Medulla oblongata (tissue), 1 donor: ENCODE results near the gene PTH1R.

Experiments used
- DNase-seq: peaks from one replicate; pipeline ENCODE4 v3.0.0-alpha.2; 2015; ENCODE audit errors: extremely low spot score

Gene PTH1R

DNA sequence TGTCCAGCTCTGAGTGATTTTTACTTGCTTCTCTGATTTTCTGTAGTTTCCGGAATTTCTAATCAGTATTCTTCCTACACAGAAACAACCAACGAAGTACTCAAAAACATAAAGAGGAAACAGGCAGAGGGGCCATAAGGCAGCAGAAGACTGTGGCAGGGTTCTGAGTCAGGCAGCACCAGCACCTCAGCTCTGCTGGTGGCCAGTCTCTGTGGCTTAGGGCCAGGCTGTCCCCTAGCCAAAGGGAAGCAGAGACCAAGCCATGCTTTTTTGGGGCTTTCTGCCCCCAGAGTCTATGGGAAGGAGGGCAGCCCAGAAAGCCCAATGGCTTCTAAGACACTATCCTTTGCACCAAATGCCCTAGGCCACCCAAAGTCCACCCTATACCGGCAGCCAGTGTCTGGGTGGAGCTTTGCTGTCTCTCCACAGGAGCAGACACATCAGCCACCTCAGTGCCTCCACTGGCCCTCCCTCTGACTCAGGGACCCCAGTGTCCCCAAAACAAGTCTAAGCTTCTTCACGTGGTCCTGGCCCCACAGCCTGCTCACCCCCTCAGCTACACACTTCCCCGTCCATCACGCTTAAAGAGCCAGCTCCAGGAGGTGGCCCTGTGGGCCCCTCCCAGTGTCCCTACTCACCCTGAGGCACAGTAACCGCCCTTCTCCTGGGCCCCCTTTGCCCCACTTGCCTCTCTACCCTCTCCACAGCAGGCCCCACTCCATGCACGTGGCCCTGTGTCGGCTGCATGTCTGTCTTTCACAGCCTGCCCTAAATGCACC, 52.8 kb downstream of the PTH1R start:
- DNase-seq = peak; percentile 39

GRCh38 chr3:46930945-46931403, 53.5 kb downstream of the PTH1R start:
- no peak for DNase-seq

- peak; percentile 20 for DNase-seq
Observed at GRCh38 chr3:46931631-46932331, 54.3 kb downstream of the PTH1R start.

- no peak for DNase-seq
Observed at GRCh38 chr3:46932455-46933225, 55.1 kb downstream of the PTH1R start.

DNA sequence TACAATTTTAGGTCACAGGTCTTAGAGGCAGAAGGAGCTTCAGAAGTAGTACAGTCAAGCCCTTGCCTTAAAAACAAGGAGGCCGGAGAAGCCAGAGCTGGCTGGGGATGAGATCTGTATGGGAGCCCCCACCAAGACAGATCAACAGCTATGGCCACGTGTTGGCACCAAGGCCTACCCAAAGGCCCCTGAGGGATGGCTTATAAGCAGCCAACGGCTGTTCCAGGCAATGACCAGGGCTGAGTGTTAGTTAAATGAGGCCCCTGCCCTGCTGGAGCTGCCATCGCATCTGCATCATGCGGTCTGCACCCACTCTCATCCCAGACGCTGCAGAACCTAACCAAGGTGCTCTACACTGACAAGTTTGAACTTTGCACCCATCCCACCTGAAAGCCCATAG, 55.7 kb downstream of the PTH1R start:
- DNase-seq = no peak

- no peak for DNase-seq
Observed at GRCh38 chr3:46934072-46934471, 56.6 kb downstream of the PTH1R start.

GRCh38 chr3:46934498-46935167, 57.1 kb downstream of the PTH1R start:
- DNase-seq = peak; percentile 53

DNA sequence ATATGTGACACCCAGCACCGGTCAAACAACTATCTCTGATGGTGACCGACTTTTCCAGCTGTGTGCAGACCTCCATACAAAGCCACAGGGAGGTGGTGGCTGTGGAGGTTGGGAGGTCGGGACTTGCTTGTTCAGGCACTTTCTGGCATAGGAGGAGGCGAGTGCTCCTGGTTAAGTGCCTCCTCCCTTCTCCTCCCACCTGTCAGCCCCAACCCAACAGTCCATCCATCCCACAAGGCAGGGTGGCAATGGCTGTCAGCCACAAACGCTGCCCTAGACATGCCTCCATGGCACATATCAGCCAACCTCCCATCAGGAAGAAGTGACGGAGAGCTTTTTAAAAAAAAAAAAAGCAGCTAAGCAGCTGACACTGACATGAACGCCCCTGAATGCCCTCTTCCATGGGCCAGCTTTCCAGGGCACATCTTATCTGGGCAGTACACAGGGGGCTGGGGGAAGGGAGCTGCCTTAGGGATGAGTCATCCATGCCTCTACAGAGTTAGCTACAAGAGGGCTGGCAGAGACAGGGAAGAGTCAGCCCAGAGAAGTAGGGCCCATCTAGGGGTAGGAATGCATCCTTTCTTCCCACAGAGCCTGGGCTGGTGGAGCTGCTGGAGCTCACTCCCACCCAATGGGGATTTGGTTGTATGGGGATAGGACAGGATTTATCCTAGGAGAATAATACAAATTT, 57.8 kb downstream of the PTH1R start:
- DNase-seq = peak; percentile 73

- DNase-seq = no peak
Observed at GRCh38 chr3:46935989-46936558, 58.6 kb downstream of the PTH1R start.

DNA sequence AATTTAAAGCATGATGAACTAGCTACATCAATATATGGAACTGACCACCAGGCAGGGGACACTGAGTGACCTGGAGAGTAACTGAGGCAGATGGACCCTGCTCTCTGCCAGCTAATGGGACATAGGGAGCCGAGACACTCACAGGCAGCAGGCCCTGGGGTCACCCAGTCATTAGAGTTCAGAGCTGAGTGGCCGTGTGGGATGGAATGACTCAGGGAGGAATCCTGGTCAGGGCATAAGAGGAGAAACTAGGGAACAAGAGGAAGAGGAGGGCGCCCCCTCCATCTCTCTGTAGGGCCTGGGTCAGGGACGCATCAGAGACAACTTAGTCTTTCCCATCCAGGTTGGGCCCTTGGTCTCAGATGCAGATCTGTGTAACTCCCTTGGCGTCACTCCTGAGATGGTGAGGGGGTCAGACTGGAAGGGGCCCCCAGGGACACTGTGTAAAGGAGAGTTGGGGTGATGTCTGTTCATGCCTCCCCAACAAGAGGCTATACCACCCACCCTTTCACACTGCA, 59.3 kb downstream of the PTH1R start:
- no peak for DNase-seq

GRCh38 chr3:46938118-46938517, 60.6 kb downstream of the PTH1R start:
- no peak for DNase-seq

DNA sequence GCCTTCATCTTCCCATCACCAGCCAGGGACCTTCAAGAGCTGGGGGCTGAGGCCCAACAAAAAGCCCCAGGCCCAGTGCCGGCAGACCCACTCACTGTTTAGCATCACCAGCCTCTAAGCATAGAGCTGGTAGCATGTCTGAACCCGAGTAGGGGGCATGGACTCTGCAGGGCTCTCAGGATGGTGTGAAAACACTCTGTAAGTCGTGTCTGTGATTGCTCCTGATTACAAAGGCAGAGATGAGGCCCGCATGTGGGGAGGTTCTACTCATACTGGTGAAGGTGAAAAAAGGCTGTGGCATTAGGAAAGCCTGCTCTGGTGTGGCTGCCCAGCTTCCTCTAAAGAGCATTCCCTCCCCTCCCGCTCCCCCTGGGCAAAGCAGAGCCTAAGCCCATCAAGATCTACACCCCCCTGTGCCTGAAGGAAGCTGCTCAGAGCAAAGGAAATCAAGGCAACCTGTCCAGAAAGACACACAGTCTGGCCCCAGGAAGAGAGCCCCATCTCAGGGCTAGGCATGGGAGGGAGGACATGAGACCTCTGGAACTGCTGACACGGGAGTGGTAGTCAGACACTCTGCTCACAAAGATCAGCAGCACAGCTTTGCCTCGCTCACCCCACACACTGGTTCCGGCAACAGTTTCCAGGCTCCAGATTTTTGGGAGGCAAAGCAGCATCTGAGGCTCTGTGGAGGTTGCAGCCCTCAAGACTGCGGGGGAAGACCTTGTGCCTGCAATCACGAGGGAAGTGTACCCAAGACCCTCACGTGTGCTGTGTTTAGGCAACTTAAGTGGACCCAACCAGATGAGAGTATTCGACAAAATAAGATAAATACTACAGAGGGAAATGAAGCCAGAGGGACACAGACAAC, 62.3 kb downstream of the PTH1R start:
- no peak for DNase-seq

- DNase-seq = no peak
Observed at GRCh38 chr3:46942076-46942475, 64.6 kb downstream of the PTH1R start.

- DNase-seq = no peak
Observed at GRCh38 chr3:46942481-46943236, 65.1 kb downstream of the PTH1R start.

DNA sequence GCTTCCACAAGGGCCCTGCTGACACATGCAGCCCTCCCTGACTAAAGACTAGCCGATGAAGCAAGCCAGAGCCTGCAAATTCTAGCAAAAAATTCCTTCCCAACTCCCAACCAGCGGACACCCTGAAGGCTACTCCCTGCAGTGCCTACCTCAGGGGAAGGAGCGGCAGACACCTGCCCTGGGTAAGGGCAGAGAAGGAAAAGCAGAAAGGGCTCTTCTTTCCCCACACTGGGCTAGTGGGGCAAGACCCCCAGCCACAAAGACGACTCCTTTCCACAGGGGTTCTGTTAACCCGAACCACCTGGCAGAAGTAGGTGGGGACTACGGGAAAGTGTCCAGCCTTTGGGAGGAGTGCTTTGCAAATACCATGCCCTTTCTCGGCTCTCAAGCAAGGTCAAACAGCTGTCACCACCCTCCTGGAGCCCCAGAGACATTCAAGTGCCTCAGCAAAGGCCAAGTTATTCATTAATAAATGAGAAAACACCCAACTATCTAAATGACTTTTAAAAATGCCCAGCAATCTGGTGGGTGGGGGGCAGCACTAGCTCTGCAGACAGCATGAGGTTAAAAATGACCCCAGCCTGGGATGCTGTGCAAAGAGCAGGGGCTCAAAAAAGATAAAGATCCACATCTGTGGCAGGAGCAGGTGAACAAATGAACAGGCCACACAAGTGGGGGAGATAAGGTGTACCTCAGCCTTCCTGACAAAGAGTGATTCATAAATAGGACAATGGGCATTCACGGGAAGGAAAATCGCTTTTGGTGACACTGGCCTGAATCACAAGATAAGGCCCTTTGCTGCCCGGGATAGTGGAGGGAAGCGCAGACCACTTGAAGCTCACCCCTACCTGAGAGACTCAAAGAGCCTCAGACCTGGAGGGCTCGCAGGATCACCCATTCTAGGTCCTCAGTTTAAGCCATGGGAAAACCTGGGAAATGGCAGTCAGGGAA, 66.0 kb downstream of the PTH1R start:
- DNase-seq = no peak

- no peak for DNase-seq
Observed at GRCh38 chr3:46944191-46944590, 66.7 kb downstream of the PTH1R start.

DNA sequence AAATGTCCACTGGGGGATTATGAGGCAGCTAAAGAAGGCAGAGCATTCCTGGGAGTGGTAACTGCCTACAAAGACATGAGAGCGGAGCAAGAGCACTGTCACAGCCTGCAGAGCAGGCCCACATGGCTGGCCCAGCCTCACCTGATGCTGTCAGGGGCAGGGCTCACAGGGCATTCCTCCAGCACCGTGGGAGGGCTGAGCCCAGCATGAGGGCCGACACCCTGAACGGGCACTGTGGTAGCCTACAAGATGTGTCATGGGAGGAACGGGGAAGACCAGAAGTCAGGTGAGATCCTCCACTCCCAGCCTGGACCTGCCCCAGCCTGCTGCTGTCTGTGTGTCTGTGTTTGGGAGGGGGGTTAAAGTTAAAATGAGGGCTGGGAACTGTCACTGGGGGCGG, 68.9 kb downstream of the PTH1R start:
- no peak for DNase-seq
